HepG2 (cell line): Measurements from ENCODE around the gene COPZ2. TPM values are rescaled to one million over a fixed set of nuclear protein-coding genes. Genes with fewer than 3 reads are reported as not detected.
A peak's percentile ranks its signal among the peaks of the same experiment; 100 is the strongest.

ENCODE experiments used
- AGO1 ChIP-seq: fragments of 200-400 bp; formaldehyde crosslinking; IDR thresholded peaks from 2 replicates; pipeline ENCODE4 v1.6.1; 2017; ENCODE audit warnings: mild to moderate bottlenecking, low read depth, low read length, moderate library complexity; ENCODE audit not compliant: poor library complexity, severe bottlenecking
- ASH2L ChIP-seq: fragments of 300-600, 200-600 bp; sonication (generic); IDR thresholded peaks from 2 replicates; pipeline ENCODE4 v1.7.0; 2017; ENCODE audit warnings: low read depth, mild to moderate bottlenecking, moderate library complexity, mixed read lengths, low read length; ENCODE audit not compliant: insufficient read length
- ATF7 ChIP-seq, 2 experiments: fragments of 450-650 bp in 1 of 2; sonication (generic) in 1 of 2; formaldehyde crosslinking in 1 of 2; IDR thresholded peaks; 2 replicates each; pipeline versions ENCODE4 v1.4.0 to v1.6.1; 2016 to 2020; ENCODE audit warnings: antibody characterized with exemption in 1 of 2, mild to moderate bottlenecking in 1 of 2, missing genetic modification reagents in 1 of 2
- CEBPB ChIP-seq: IDR thresholded peaks from 2 replicates; pipeline ENCODE4 v1.6.1; 2011; ENCODE audit warnings: low read depth, low read length, improper control_type of control experiment, borderline replicate concordance
- CHD2 ChIP-seq: IDR thresholded peaks from 2 replicates; pipeline ENCODE4 v1.6.1; 2011; ENCODE audit warnings: low read depth, low read length, improper control_type of control experiment
- EZH2 ChIP-seq: conservative IDR thresholded peaks from 2 replicates; pipeline ENCODE4 v1.6.1; 2012; ENCODE audit warnings: mild to moderate bottlenecking, low read depth, low read length, moderate library complexity
- HES4 ChIP-seq: sonication (generic); formaldehyde crosslinking; IDR thresholded peaks from 2 replicates; pipeline ENCODE4 v1.9.0; 2021; ENCODE audit warnings: mild to moderate bottlenecking, missing genetic modification reagents, borderline replicate concordance
- HIVEP1 ChIP-seq: sonication (generic); formaldehyde crosslinking; IDR thresholded peaks from 2 replicates; pipeline ENCODE4 v1.4.0; 2020; ENCODE audit warnings: mild to moderate bottlenecking, missing genetic modification reagents
- HNF4A ChIP-seq: sonication (generic); formaldehyde crosslinking; IDR thresholded peaks from 2 replicates; pipeline ENCODE4 v1.4.0; 2020; ENCODE audit warnings: missing genetic modification reagents
- LCORL ChIP-seq, 2 experiments: fragments of 450-650 bp in 1 of 2; sonication (generic) in 1 of 2; formaldehyde crosslinking in 1 of 2; IDR thresholded peaks; 2 replicates each; pipeline versions ENCODE4 v1.5.0 to v1.6.1; 2017 to 2020; ENCODE audit warnings: antibody characterized with exemption in 1 of 2, missing genetic modification reagents in 1 of 2
- MTA1 ChIP-seq: sonication (generic); formaldehyde crosslinking; IDR thresholded peaks from 2 replicates; pipeline ENCODE4 v1.4.0; 2020; ENCODE audit warnings: missing genetic modification reagents, mild to moderate bottlenecking, borderline replicate concordance
- NR3C1 ChIP-seq: sonication (generic); formaldehyde crosslinking; IDR thresholded peaks from 2 replicates; pipeline ENCODE4 v1.4.0; 2020; ENCODE audit warnings: missing genetic modification reagents
- PPARG ChIP-seq: conservative IDR thresholded peaks from 2 replicates; pipeline ENCODE4 v1.6.1; 2016; ENCODE audit warnings: missing biosample characterization, missing genetic modification reagents
- SIN3A ChIP-seq: IDR thresholded peaks from 2 replicates; pipeline ENCODE4 v1.6.1; 2011; ENCODE audit warnings: low read depth, mild to moderate bottlenecking, control low read depth, low read length, borderline replicate concordance
- SKI ChIP-seq: fragments of 450-650 bp; IDR thresholded peaks from one replicate; pipeline ENCODE4 v1.6.1; 2018; ENCODE audit warnings: mild to moderate bottlenecking; ENCODE audit not compliant: partially characterized antibody
- SMAD9 ChIP-seq: sonication (generic); formaldehyde crosslinking; IDR thresholded peaks from 2 replicates; pipeline ENCODE4 v1.5.1; 2020; ENCODE audit warnings: mild to moderate bottlenecking, missing genetic modification reagents
- TCF12 ChIP-seq, 2 experiments: fragments of 450-650 bp in 1 of 2; sonication (generic) in 1 of 2; formaldehyde crosslinking in 1 of 2; IDR thresholded peaks; 2 replicates each; pipeline versions ENCODE4 v1.6.1 to v1.8.0; 2017 to 2022; ENCODE audit warnings: antibody characterized with exemption in 1 of 2, mild to moderate bottlenecking in 1 of 2, missing genetic modification reagents in 1 of 2, moderate library complexity in 1 of 2
- ZC3H13 ChIP-seq: sonication (generic); formaldehyde crosslinking; IDR thresholded peaks from 2 replicates; pipeline ENCODE4 v1.8.1; 2023; ENCODE audit warnings: mild to moderate bottlenecking, missing genetic modification reagents, moderate library complexity
- ZMYM3 ChIP-seq: sonication (generic); formaldehyde crosslinking; IDR thresholded peaks from 2 replicates; pipeline ENCODE4 v1.5.1; 2020; ENCODE audit warnings: mild to moderate bottlenecking, missing genetic modification reagents
- ZNF263 ChIP-seq: sonication (generic); formaldehyde crosslinking; IDR thresholded peaks from 2 replicates; pipeline ENCODE4 v1.4.0; 2020; ENCODE audit warnings: missing genetic modification reagents
- ZNF552 ChIP-seq: sonication (generic); formaldehyde crosslinking; IDR thresholded peaks from 2 replicates; pipeline ENCODE4 v1.9.0; 2022; ENCODE audit warnings: missing genetic modification reagents, mild to moderate bottlenecking, borderline replicate concordance
- ZNF556 ChIP-seq: sonication (generic); formaldehyde crosslinking; IDR thresholded peaks from 2 replicates; pipeline ENCODE4 v1.4.0; 2020; ENCODE audit warnings: mild to moderate bottlenecking, missing genetic modification reagents, borderline replicate concordance
- ZNF75D ChIP-seq: sonication (generic); formaldehyde crosslinking; IDR thresholded peaks from 2 replicates; pipeline ENCODE4 v1.8.1; 2023; ENCODE audit warnings: missing genetic modification reagents, mild to moderate bottlenecking, borderline replicate concordance
- ZNF891 ChIP-seq: sonication (generic); formaldehyde crosslinking; IDR thresholded peaks from 2 replicates; pipeline ENCODE4 v1.5.0; 2020; ENCODE audit warnings: mild to moderate bottlenecking, missing genetic modification reagents
- polyA plus RNA-seq, 8 experiments: library from polyadenylated mRNA; depleted of rRNA in 3 of 8; stranded (reverse) in 7 of 8; unstranded in 1 of 8; fragments of >200 nt; fragmentation: Illumina TruSeq in 4 of 8; extraction: Trizol in 4 of 8; gene quantifications; 2 replicates each; pipeline versions ENCODE4 v1.2.1 to v1.2.3, GENCODE V29; 2011 to 2016; ENCODE audit warnings: low read depth in 4 of 8, missing spikeins in 1 of 8, mixed read lengths in 1 of 8; ENCODE audit not compliant: insufficient read depth in 1 of 8
- total RNA-seq, 5 experiments: library from RNA; depleted of rRNA; stranded (reverse); fragments of >200 nt; fragmentation: Illumina TruSeq; extraction: Trizol; gene quantifications; 2 replicates each; pipeline ENCODE4 v1.2.3, GENCODE V29; 2016; ENCODE audit warnings: low read depth in 1 of 5
- TF ChIP-seq, protein P1 (sequence below): sonication (generic); formaldehyde crosslinking; IDR thresholded peaks from 2 replicates; pipeline ENCODE4 v1.4.0; 2020; ENCODE audit warnings: missing genetic modification reagents, mild to moderate bottlenecking, borderline replicate concordance
- TF ChIP-seq, protein P2 (sequence below): IDR thresholded peaks from 2 replicates; pipeline ENCODE4 v1.6.1; 2018; ENCODE audit warnings: missing genetic modification reagents

Gene COPZ2
- total and polyA plus RNA-seq, 2 of the 13 experiments (the other 11 are each of a cell fraction or from before 2014, with no cell fraction given), result 0.61 to 1.5 TPM

DNA sequence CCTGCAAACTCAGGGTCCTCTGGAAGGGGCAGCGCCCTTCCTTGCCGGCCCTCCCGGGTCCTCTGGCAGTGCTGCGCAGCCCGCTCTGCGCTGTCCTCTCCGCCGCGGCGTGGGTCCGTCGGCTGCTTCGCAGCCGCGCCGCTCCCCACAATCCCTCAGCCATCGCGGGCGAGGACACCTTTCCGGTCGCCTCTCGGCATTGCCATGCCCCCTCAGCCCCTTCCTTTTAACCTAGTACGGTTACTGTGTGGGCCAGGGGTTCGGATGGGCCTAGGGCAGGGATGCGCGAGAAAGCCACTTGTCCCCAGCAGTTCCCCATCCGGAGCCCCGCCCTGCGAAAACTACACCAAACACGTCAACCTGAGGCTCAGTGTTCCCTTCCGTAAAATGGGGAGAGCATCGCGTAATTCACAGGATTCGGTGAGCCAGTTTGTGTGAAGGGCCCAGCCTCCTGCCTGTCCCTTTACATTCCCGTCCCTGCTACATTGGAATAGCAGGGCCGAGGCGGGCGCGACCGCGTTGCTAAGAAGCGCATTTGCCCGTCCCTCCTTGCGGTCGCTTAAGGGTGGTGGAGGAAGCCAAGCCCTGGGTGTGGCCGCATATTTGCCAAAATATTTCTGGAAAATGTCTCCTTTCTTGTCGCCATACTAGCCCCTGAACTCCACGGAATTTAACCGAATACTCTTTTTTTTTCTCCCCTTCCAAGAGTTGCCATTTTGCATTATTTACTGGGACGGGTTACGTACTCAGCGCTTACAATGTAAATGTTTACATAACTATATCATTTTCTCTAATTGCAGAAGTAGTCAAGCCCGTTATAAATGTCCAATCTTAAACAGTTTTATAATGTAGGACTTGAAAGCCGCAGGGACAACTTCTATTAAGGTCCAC is 13.2 kb downstream of the COPZ2 start (continued):
- TF ChIP-seq MTA1, result no peak
- TF ChIP-seq PPARG (CRISPR knock-in tag), result no peak
- no peak for TF ChIP-seq SKI
- no peak for TF ChIP-seq HIVEP1 (CRISPR knock-in tag)
- TF ChIP-seq ZNF891 (CRISPR knock-in tag), result no peak
- TF ChIP-seq ASH2L, result no peak
- TF ChIP-seq, protein P1, sequence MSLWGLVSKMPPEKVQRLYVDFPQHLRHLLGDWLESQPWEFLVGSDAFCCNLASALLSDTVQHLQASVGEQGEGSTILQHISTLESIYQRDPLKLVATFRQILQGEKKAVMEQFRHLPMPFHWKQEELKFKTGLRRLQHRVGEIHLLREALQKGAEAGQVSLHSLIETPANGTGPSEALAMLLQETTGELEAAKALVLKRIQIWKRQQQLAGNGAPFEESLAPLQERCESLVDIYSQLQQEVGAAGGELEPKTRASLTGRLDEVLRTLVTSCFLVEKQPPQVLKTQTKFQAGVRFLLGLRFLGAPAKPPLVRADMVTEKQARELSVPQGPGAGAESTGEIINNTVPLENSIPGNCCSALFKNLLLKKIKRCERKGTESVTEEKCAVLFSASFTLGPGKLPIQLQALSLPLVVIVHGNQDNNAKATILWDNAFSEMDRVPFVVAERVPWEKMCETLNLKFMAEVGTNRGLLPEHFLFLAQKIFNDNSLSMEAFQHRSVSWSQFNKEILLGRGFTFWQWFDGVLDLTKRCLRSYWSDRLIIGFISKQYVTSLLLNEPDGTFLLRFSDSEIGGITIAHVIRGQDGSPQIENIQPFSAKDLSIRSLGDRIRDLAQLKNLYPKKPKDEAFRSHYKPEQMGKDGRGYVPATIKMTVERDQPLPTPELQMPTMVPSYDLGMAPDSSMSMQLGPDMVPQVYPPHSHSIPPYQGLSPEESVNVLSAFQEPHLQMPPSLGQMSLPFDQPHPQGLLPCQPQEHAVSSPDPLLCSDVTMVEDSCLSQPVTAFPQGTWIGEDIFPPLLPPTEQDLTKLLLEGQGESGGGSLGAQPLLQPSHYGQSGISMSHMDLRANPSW, result no peak
- no peak for TF ChIP-seq ZNF552 (CRISPR knock-in tag)
- TF ChIP-seq AGO1, result peak; percentile 7
- TF ChIP-seq ZNF75D (CRISPR knock-in tag), result 0 out of 2 replicates have a peak, but pooled peaks have one; percentile 48
- no peak for TF ChIP-seq HES4 (CRISPR knock-in tag)
- TF ChIP-seq TCF12 (IDR thresholded peaks at IDR 0.05), result no peak
- TF ChIP-seq TCF12 (CRISPR knock-in tag; IDR thresholded peaks at IDR 0.05), result 0 out of 2 replicates have a peak, but pooled peaks have one; percentile 55
- TF ChIP-seq ATF7 (IDR thresholded peaks at IDR 0.05), result no peak
- TF ChIP-seq ATF7 (CRISPR knock-in tag; IDR thresholded peaks at IDR 0.05), result no peak
- no peak for TF ChIP-seq SIN3A
- TF ChIP-seq CHD2, result 0 out of 2 replicates have a peak, but pooled peaks have one; percentile 5
- TF ChIP-seq ZNF556 (CRISPR knock-in tag), result peak; percentile 64; the same call in 1 of the 2 replicates
- peak; percentile 80; the same call in 1 of the 2 replicates for TF ChIP-seq EZH2
- no peak for TF ChIP-seq ZNF263 (CRISPR knock-in tag)
- no peak for TF ChIP-seq LCORL (IDR thresholded peaks at IDR 0.05)
- TF ChIP-seq LCORL (CRISPR knock-in tag; IDR thresholded peaks at IDR 0.05), result no peak
- TF ChIP-seq ZMYM3, result peak; percentile 95
- TF ChIP-seq HNF4A (CRISPR knock-in tag), result no peak
- TF ChIP-seq NR3C1 (CRISPR knock-in tag), result no peak
- peak; percentile 39; the same call in 1 of the 2 replicates for TF ChIP-seq ZC3H13 (CRISPR knock-in tag)
- TF ChIP-seq, protein P2, sequence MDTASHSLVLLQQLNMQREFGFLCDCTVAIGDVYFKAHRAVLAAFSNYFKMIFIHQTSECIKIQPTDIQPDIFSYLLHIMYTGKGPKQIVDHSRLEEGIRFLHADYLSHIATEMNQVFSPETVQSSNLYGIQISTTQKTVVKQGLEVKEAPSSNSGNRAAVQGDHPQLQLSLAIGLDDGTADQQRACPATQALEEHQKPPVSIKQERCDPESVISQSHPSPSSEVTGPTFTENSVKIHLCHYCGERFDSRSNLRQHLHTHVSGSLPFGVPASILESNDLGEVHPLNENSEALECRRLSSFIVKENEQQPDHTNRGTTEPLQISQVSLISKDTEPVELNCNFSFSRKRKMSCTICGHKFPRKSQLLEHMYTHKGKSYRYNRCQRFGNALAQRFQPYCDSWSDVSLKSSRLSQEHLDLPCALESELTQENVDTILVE (CRISPR knock-in tag), result no peak
- no peak for TF ChIP-seq SMAD9 (CRISPR knock-in tag)
- no peak for TF ChIP-seq CEBPB
